ENCODE results near the gene PEAK1. TPM values are rescaled to one million over a fixed set of nuclear protein-coding genes. Genes with fewer than 3 reads are reported as not detected.

PEAK1 gene
- total and polyA plus RNA-seq, 4 experiments from 2014 or later: 2.2 to 10.1 (median 7.8) TPM; not detected in 1

DNA sequence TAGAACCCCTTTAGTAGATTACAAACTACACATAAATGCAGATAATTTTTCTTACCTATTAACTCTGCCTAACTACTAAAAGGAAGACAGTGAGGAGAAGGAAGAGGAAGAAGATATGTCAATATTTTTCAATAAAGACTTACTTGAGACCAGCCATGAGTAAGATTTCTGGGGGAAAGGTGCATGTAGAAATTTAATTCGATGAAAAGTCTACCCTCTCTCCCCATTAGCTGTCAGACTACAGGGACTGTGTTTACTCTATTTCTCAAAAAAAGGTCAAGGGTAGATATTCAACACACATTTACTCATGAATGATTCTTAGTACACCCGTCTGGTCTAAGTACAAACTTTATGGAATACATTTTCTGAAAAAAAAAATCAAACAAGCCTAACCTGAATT lies 355.8 kb downstream of the PEAK1 start:
- Histone ChIP-seq H3K27ac (ENCODE audit: low read depth, low read length) (no peak overlapping the region), H3K4me1 (ENCODE audit: insufficient read depth, low read length) (no peaks in the 10 kb centered on the region), H3K36me3 (ENCODE audit: insufficient read depth, low read length) (no peaks in the 10 kb centered on the region), H3K9me3 (ENCODE audit: control insufficient read depth in 1 of 2, low read length in 2 of 2) (no peaks in the 10 kb centered on the region), H3K4me3 (ENCODE audit: low read length in 2 of 2) (no peak overlapping the region), H3K27me3 (ENCODE audit: insufficient read depth, low read length) (no peaks in the 10 kb centered on the region)
- Mint-ChIP-seq H3K27ac (no peak overlapping the region), H3K27me3 (no peaks in the 10 kb centered on the region), H3K4me1 (peaks cover 0 to 6% (median 3%) of the 10 kb centered on the region in 4 donors), H3K9me3 (no peaks in the 10 kb centered on the region), H3K36me3 (no peaks in the 10 kb centered on the region), H3K4me3 (no peak overlapping the region)
- ChIA-PET POLR2A (ENCODE audit: partially characterized antibody) (interaction anchor here (0.6 kb wide), 1 partner anchor 15 kb away, joined by 3 read pairs; no protein-coding TSS in a partner anchor), CTCF (ENCODE audit: partially characterized antibody) (interaction anchor here (1.5 kb wide), 1 partner anchor 11 kb away, joined by 3 read pairs; no protein-coding TSS in a partner anchor)
- intact Hi-C loops (cut with micrococcal nuclease): no loop called here
- DNase-seq: no peak

GRCh38 chr15:77063249-77063648 lies 356.7 kb downstream of the PEAK1 start:
- Mint-ChIP-seq H3K27ac (no peak overlapping the region), H3K9me3 (no peaks in the 10 kb centered on the region), H3K4me3 (no peak overlapping the region), H3K27me3 (no peaks in the 10 kb centered on the region), H3K36me3 (no peaks in the 10 kb centered on the region), H3K4me1 (peaks cover 0 to 8% (median 3%) of the 10 kb centered on the region in 4 donors)
- Histone ChIP-seq H3K36me3 (ENCODE audit: insufficient read depth, low read length) (no peaks in the 10 kb centered on the region), H3K27me3 (ENCODE audit: insufficient read depth, low read length) (no peaks in the 10 kb centered on the region), H3K4me1 (ENCODE audit: insufficient read depth, low read length) (no peaks in the 10 kb centered on the region), H3K27ac (ENCODE audit: low read depth, low read length) (no peak overlapping the region), H3K4me3 (ENCODE audit: low read length in 2 of 2) (no peak overlapping the region), H3K9me3 (ENCODE audit: control insufficient read depth in 1 of 2, low read length in 2 of 2) (no peaks in the 10 kb centered on the region)
- intact Hi-C loops (cut with micrococcal nuclease): no loop called here
- no peak for DNase-seq
- ChIA-PET POLR2A (ENCODE audit: partially characterized antibody) (no interaction called here), CTCF (ENCODE audit: partially characterized antibody) (interaction anchor here (1.5 kb wide), 1 partner anchor 10 kb away, joined by 3 read pairs; no protein-coding TSS in a partner anchor)

DNA sequence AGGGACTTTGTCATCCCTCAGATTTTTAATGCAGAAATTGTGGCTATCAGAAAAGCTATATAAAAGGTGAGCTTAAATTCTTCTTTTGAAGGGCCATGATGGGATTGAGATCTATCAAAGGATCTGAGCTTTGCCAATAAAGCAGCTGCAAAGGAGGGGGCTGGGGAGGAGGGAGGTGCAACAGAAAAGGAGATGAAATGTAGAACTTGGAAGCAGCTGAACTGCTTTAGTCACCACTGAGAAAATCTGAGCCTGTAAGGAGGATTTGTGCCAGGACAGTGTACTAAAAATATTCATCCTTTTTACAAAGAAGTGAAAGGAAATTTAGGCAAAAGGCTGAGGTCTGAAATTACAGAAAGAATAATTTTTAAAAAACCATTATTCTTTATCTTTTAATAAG lies 359.4 kb downstream of the PEAK1 start:
- no peak for DNase-seq
- no peak overlapping the region for H3K4me3 Mint-ChIP-seq
- no peak overlapping the region for H3K27ac ChIP-seq (ENCODE audit: low read depth, low read length)
- H3K36me3 ChIP-seq (ENCODE audit: insufficient read depth, low read length): no peaks in the 10 kb centered on the region
- no peak overlapping the region for H3K4me3 ChIP-seq (ENCODE audit: low read length in 2 of 2)
- intact Hi-C loops (cut with micrococcal nuclease): no loop called here
- no peaks in the 10 kb centered on the region for H3K27me3 ChIP-seq (ENCODE audit: insufficient read depth, low read length)
- H3K9me3 Mint-ChIP-seq: no peaks in the 10 kb centered on the region
- H3K4me1 ChIP-seq (ENCODE audit: insufficient read depth, low read length): no peaks in the 10 kb centered on the region
- no peak overlapping the region for H3K27ac Mint-ChIP-seq
- no peaks in the 10 kb centered on the region for H3K9me3 ChIP-seq (ENCODE audit: control insufficient read depth in 1 of 2, low read length in 2 of 2)
- H3K36me3 Mint-ChIP-seq: no peaks in the 10 kb centered on the region
- POLR2A ChIA-PET (ENCODE audit: partially characterized antibody): interaction anchor here (0.8 to 4.5 kb wide), 4 partner anchors 10 to 64 kb away, joined by 3 to 14 read pairs (median 4); no protein-coding TSS in a partner anchor
- CTCF ChIA-PET (ENCODE audit: partially characterized antibody): interaction anchor here (1.1 kb wide), 1 partner anchor 87 kb away, joined by 3 read pairs; no protein-coding TSS in a partner anchor
- no peaks in the 10 kb centered on the region for H3K27me3 Mint-ChIP-seq
- H3K4me1 Mint-ChIP-seq: peaks cover 0 to 9% (median 5%) of the 10 kb centered on the region in 4 donors

- Mint-ChIP-seq H3K27ac (no peak overlapping the region), H3K36me3 (no peaks in the 10 kb centered on the region), H3K4me1 (peaks cover 0 to 8% (median 5%) of the 10 kb centered on the region in 4 donors), H3K4me3 (no peak overlapping the region), H3K9me3 (no peaks in the 10 kb centered on the region), H3K27me3 (no peaks in the 10 kb centered on the region)
- Histone ChIP-seq H3K4me3 (ENCODE audit: low read length in 2 of 2) (no peak overlapping the region), H3K27me3 (ENCODE audit: insufficient read depth, low read length) (no peaks in the 10 kb centered on the region), H3K36me3 (ENCODE audit: insufficient read depth, low read length) (no peaks in the 10 kb centered on the region), H3K27ac (ENCODE audit: low read depth, low read length) (no peak overlapping the region), H3K9me3 (ENCODE audit: control insufficient read depth in 1 of 2, low read length in 2 of 2) (no peaks in the 10 kb centered on the region), H3K4me1 (ENCODE audit: insufficient read depth, low read length) (no peaks in the 10 kb centered on the region)
- ChIA-PET POLR2A (ENCODE audit: partially characterized antibody) (interaction anchor here (0.6 to 4.5 kb wide), 3 partner anchors 14 to 543 kb away, joined by 3 to 14 read pairs (median 4); no protein-coding TSS in a partner anchor), CTCF (ENCODE audit: partially characterized antibody) (interaction anchor here (1.1 kb wide), 1 partner anchor 86 kb away, joined by 3 read pairs; no protein-coding TSS in a partner anchor)
- intact Hi-C loops (cut with micrococcal nuclease): no loop called here
- DNase-seq: no peak
Observed at GRCh38 chr15:77059786-77060361, 360.0 kb downstream of the PEAK1 start.

DNA sequence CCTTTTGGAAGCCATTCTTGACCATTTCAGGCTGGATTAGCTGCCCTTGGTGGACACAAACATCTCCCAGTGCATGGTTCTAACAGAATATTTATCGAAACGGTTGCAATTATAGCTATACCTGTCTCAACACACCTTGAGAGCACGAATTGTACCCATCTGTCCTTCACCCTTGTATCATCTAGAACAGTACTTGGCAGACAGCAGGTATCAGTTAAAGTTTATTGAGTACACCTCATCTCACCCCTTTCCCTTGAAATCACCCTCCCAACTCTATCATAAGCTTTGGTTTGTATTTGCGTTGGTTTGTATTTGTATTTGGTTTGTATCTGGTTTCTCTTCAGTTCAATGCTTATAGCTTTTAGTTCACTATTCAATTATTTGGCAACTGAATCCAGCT lies 361.4 kb downstream of the PEAK1 start:
- Mint-ChIP-seq H3K27me3 (no peaks in the 10 kb centered on the region), H3K27ac (peak overlapping the region in 1 of 7 donors; percentile 43), H3K4me3 (no peak overlapping the region), H3K9me3 (no peaks in the 10 kb centered on the region), H3K36me3 (peaks cover 0 to 2% of the 10 kb centered on the region in 2 donors), H3K4me1 (peaks cover 0 to 14% (median 6%) of the 10 kb centered on the region in 4 donors)
- intact Hi-C loops (cut with micrococcal nuclease): no loop called here
- no peak for DNase-seq
- Histone ChIP-seq H3K27me3 (ENCODE audit: insufficient read depth, low read length) (no peaks in the 10 kb centered on the region), H3K4me1 (ENCODE audit: insufficient read depth, low read length) (no peaks in the 10 kb centered on the region), H3K36me3 (ENCODE audit: insufficient read depth, low read length) (no peaks in the 10 kb centered on the region), H3K4me3 (ENCODE audit: low read length in 2 of 2) (no peak overlapping the region), H3K27ac (ENCODE audit: low read depth, low read length) (no peak overlapping the region), H3K9me3 (ENCODE audit: control insufficient read depth in 1 of 2, low read length in 2 of 2) (no peaks in the 10 kb centered on the region)
- POLR2A ChIA-PET (ENCODE audit: partially characterized antibody): interaction anchor here (4.5 kb wide), 1 partner anchor 12 kb away, joined by 14 read pairs; no protein-coding TSS in a partner anchor
- CTCF ChIA-PET (ENCODE audit: partially characterized antibody): interaction anchor here (1.1 kb wide), 1 partner anchor 34 kb away, joined by 3 read pairs; no protein-coding TSS in a partner anchor

DNA sequence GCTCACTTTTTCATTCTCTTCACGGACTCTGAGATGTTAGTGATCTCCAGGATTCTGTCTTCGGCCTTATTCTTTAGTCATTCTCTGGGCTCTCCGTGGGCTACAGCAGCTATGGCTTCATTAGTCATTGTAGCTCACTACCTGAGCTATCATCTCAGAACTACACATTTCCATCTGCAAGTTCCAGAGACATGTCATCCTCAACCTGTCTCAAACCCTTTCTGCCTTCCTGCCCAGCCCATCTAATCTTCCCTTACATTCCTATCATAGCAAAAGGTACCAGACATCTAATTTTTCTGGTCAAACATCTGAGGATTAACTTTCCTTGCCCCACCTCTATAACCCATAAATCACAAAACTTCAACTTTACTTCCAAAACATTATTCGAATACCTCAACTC lies 362.2 kb downstream of the PEAK1 start:
- Histone ChIP-seq H3K27ac (ENCODE audit: low read depth, low read length) (no peak overlapping the region), H3K4me1 (ENCODE audit: insufficient read depth, low read length) (no peaks in the 10 kb centered on the region), H3K36me3 (ENCODE audit: insufficient read depth, low read length) (no peaks in the 10 kb centered on the region), H3K4me3 (ENCODE audit: low read length in 2 of 2) (no peak overlapping the region), H3K27me3 (ENCODE audit: insufficient read depth, low read length) (no peaks in the 10 kb centered on the region), H3K9me3 (ENCODE audit: control insufficient read depth in 1 of 2, low read length in 2 of 2) (no peaks in the 10 kb centered on the region)
- intact Hi-C loops (cut with micrococcal nuclease): no loop called here
- peak overlapping the region in 2 of 7 donors; percentile 2 to 64 for H3K27ac Mint-ChIP-seq
- ChIA-PET POLR2A (ENCODE audit: partially characterized antibody) (interaction anchor here (1.5 kb wide), 1 partner anchor 9 kb away, joined by 4 read pairs; no protein-coding TSS in a partner anchor), CTCF (ENCODE audit: partially characterized antibody) (interaction anchor here (1.1 kb wide), 1 partner anchor 11 kb away, joined by 3 read pairs; no protein-coding TSS in a partner anchor)
- DNase-seq: no peak
- peaks cover 0 to 15% (median 6%) of the 10 kb centered on the region in 4 donors for H3K4me1 Mint-ChIP-seq
- no peak overlapping the region for H3K4me3 Mint-ChIP-seq
- H3K27me3 Mint-ChIP-seq: no peaks in the 10 kb centered on the region
- H3K9me3 Mint-ChIP-seq: no peaks in the 10 kb centered on the region
- H3K36me3 Mint-ChIP-seq: peaks cover 0 to 2% of the 10 kb centered on the region in 2 donors

- no peaks in the 10 kb centered on the region for H3K9me3 Mint-ChIP-seq
- no peaks in the 10 kb centered on the region for H3K4me1 ChIP-seq (ENCODE audit: insufficient read depth, low read length)
- no peak overlapping the region for H3K4me3 ChIP-seq (ENCODE audit: low read length in 2 of 2)
- POLR2A ChIA-PET (ENCODE audit: partially characterized antibody): interaction anchor here (1.0 to 1.5 kb wide), 2 partner anchors 9 to 22 kb away, joined by 4 read pairs; no protein-coding TSS in a partner anchor
- H3K27me3 Mint-ChIP-seq: no peaks in the 10 kb centered on the region
- no peak overlapping the region for H3K27ac ChIP-seq (ENCODE audit: low read depth, low read length)
- no peak for DNase-seq
- H3K9me3 ChIP-seq (ENCODE audit: control insufficient read depth in 1 of 2, low read length in 2 of 2): no peaks in the 10 kb centered on the region
- no peaks in the 10 kb centered on the region for H3K27me3 ChIP-seq (ENCODE audit: insufficient read depth, low read length)
- H3K4me1 Mint-ChIP-seq: peaks cover 0 to 19% (median 6%) of the 10 kb centered on the region in 4 donors
- CTCF ChIA-PET (ENCODE audit: partially characterized antibody): interaction anchor here (1.1 kb wide), 1 partner anchor 10 kb away, joined by 3 read pairs; no protein-coding TSS in a partner anchor
- no peak overlapping the region for H3K27ac Mint-ChIP-seq
- H3K36me3 Mint-ChIP-seq: peaks cover 2 to 3% of the 10 kb centered on the region in 2 donors
- intact Hi-C loops (cut with micrococcal nuclease): no loop called here
- no peak overlapping the region for H3K4me3 Mint-ChIP-seq
- H3K36me3 ChIP-seq (ENCODE audit: insufficient read depth, low read length): no peaks in the 10 kb centered on the region
Observed at GRCh38 chr15:77057072-77057471, 362.8 kb downstream of the PEAK1 start.

All from CD4-positive, alpha-beta memory T cell (primary cell).